ENCODE results near the gene PPP1R1A. TPM values are rescaled to one million over a fixed set of nuclear protein-coding genes. Genes with fewer than 3 reads are reported as not detected.

Gene PPP1R1A
- total RNA-seq, 1 donor from 2014 or later: not detected

Other genes starting within 250 kb of the PPP1R1A start
- gene GPR84, start 224.2 kb downstream of the PPP1R1A start, total RNA-seq: 0.96 TPM
- 26.6 TPM for gene ZNF385A, start 203.9 kb downstream of the PPP1R1A start, total RNA-seq
- 102 TPM for gene ITGA5, start 169.4 kb downstream of the PPP1R1A start, total RNA-seq
- gene GTSF1, start 115.1 kb downstream of the PPP1R1A start, total RNA-seq: 2.1 TPM
- gene NCKAP1L, start 90.9 kb downstream of the PPP1R1A start, total RNA-seq: 59.5 TPM
- 6.1 TPM for gene PDE1B, start 39.1 kb downstream of the PPP1R1A start, total RNA-seq
- not detected for gene LACRT, start 46.2 kb upstream of the PPP1R1A start, total RNA-seq
- gene DCD, start 59.7 kb upstream of the PPP1R1A start, total RNA-seq: not detected

All from upper lobe of right lung (tissue), 1 donor.